ENCODE data around the gene KCTD2.
"Not testable (repeated sequence)": the region's sequence is repeated elsewhere in the genome, so short reads cannot be mapped to it uniquely, and the experiment has no call there.

Gene KCTD2

GRCh38 chr17:75020331-75021110 lies 26.5 kb upstream of the KCTD2 start:
- DNase-seq: no peak

- DNase-seq: no peak
Observed at GRCh38 chr17:75024686-75025397, 22.2 kb upstream of the KCTD2 start.

GRCh38 chr17:75025398-75025734 lies 21.7 kb upstream of the KCTD2 start:
- not testable (repeated sequence) for DNase-seq

GRCh38 chr17:75026650-75027049 lies 20.4 kb upstream of the KCTD2 start:
- DNase-seq: not testable (repeated sequence)

- no peak for DNase-seq
Observed at GRCh38 chr17:75030161-75030560, 16.9 kb upstream of the KCTD2 start.

GRCh38 chr17:75031972-75032719 lies 14.9 kb upstream of the KCTD2 start:
- peak; percentile 37 for DNase-seq

GRCh38 chr17:75032720-75033280 lies 14.2 kb upstream of the KCTD2 start:
- DNase-seq: no peak

GRCh38 chr17:75033346-75034235 lies 13.4 kb upstream of the KCTD2 start:
- peak; percentile 82 for DNase-seq

GRCh38 chr17:75034236-75034908 lies 12.7 kb upstream of the KCTD2 start:
- DNase-seq: peak; percentile 78

GRCh38 chr17:75036643-75037268 lies 10.3 kb upstream of the KCTD2 start:
- DNase-seq: peak; percentile 59

- no peak for DNase-seq
Observed at GRCh38 chr17:75039238-75039637, 7.8 kb upstream of the KCTD2 start.

GRCh38 chr17:75041656-75042280 lies 5.3 kb upstream of the KCTD2 start:
- no peak for DNase-seq

- not testable (repeated sequence) for DNase-seq
Observed at GRCh38 chr17:75043789-75044188, 3.2 kb upstream of the KCTD2 start.

GRCh38 chr17:75044716-75045115 lies 2.3 kb upstream of the KCTD2 start:
- DNase-seq: no peak

- not testable (repeated sequence) for DNase-seq
Observed at GRCh38 chr17:75045946-75046406, 1.0 kb upstream of the KCTD2 start.

- DNase-seq: no peak
Observed at GRCh38 chr17:75047398-75048098, 523 bp downstream of the KCTD2 start.

GRCh38 chr17:75048249-75048878 lies 1.3 kb downstream of the KCTD2 start:
- DNase-seq: no peak

- no peak for DNase-seq
Observed at GRCh38 chr17:75049057-75049456, 2.0 kb downstream of the KCTD2 start.

- DNase-seq: no peak
Observed at GRCh38 chr17:75049706-75050105, 2.7 kb downstream of the KCTD2 start.
